ENCODE data around the gene PKDREJ. TPM values are rescaled to one million over a fixed set of nuclear protein-coding genes. Genes with fewer than 3 reads are reported as not detected.

Gene PKDREJ
- total RNA-seq, 4 donors from 2014 or later: 0.27 TPM; not detected in 3

DNA sequence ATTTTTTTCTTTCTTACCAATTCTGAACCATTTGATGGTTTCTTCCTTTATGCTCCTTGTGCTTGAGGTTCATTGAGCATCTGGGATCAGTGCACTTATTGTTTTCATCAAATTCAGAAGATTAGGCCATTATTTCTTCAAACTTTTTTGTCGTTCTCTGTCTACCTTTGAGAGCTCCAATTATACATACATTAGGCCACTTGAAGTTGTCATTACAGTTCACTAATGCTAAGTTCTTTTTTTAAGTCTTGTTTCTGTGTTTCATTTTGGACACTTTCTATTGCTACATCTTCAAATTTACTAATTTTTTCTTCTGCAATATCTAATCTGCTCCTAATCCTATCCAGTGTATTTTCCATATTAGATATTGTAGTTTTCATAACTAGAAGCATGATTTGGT lies 53.9 kb downstream of the PKDREJ start:
- WGBS, 2 donors (ENCODE audit: low coverage in 1 of 2): 100% methylated on average over 1 of the region's 1 CpG
- peaks cover 0 to 38% (median 18%) of the 10 kb centered on the region in 4 donors for H3K36me3 ChIP-seq
- no peak overlapping the region for H3K27ac ChIP-seq
- peaks cover 0 to 7% (median 4%) of the 10 kb centered on the region in 4 donors for H3K4me1 ChIP-seq
- intact Hi-C loops (cut with DNase I; ENCODE audit: low total_unique reads): no loop called here
- in situ Hi-C loops (cut with MboI; ENCODE audit: low pct_ligation_motif_present in 1 of 4, low pct_unique_long_range_greater_than_20kb in 1 of 4, low sequenced_read_pairs in 3 of 4): no loop called here
- peaks cover 11 to 13% of the 10 kb centered on the region in 2 donors for H3K9me3 ChIP-seq
- TF ChIP-seq EP300 (IDR thresholded peaks at IDR 0.05; ENCODE audit: low read depth) (no peak), POLR2AphosphoS5 (IDR thresholded peaks at IDR 0.05) (no peak), CTCF (IDR thresholded peaks at IDR 0.05) (no peak)
- no peak overlapping the region for H3K4me3 ChIP-seq
- H3K27me3 ChIP-seq: no peaks in the 10 kb centered on the region
- no peak for DNase-seq

Other genes with a start within 250 kb of the PKDREJ start
- gene PPARA, start 112.8 kb downstream of the PKDREJ start, total RNA-seq: 10 to 100 TPM; 52.0 to 88.1 (median 74.7) TPM
- gene CDPF1, start 13.1 kb downstream of the PKDREJ start, total RNA-seq: 10 to 100 TPM in 1 of 4 donors, 1 to 10 TPM in 2, not detected in 1; 8.2 to 11.9 (median 9.0) TPM
- gene TTC38, start 4.7 kb upstream of the PKDREJ start, total RNA-seq: 100 to 1,000 TPM; 167 to 316 (median 292) TPM
- gene GTSE1, start 33.5 kb upstream of the PKDREJ start, total RNA-seq: 1 to 10 TPM in 2 of 4 donors, under 1 TPM in 1, not detected in 1; 1.00 to 3.0 (median 1.2) TPM
- gene TRMU, start 72.4 kb upstream of the PKDREJ start, total RNA-seq: 10 to 100 TPM; 33.7 to 90.0 (median 38.5) TPM